Naive thymus-derived CD4-positive, alpha-beta T cell (primary cell): Measurements from ENCODE around the gene SLC39A12. TPM values are rescaled to one million over a fixed set of nuclear protein-coding genes. Genes with fewer than 3 reads are reported as not detected.

Experiments used
- ATAC-seq: fragments of 150-1000 bp; cut with Tn5 transposase; 2 replicates; pipeline ENCODE4 v1.10.0; 2021; ENCODE audit warnings: mild to moderate bottlenecking, moderate library complexity
- CTCF ChIA-PET: fragments of 350-600 bp; sonication (Branson Sonifier 250); formaldehyde crosslinking; loops from one replicate; lab custom pipeline; 2021; ENCODE audit warnings: antibody characterized with exemption; lab: Charles Lee
- POLR2A ChIA-PET: fragments of 350-600 bp; sonication (Branson Sonifier 250); formaldehyde crosslinking; loops from one replicate; lab custom pipeline; 2021; ENCODE audit warnings: antibody characterized with exemption, inconsistent platforms; lab: Charles Lee
- DNase-seq, 9 donors: peaks; one replicate each; pipeline versions ENCODE4 v3.0.0 to v3.0.0-alpha.2; 2020 to 2022; ENCODE audit warnings: mixed read lengths in 1 of 9
- H3K27ac ChIP-seq: one replicate; pipeline ENCODE4 v1.7.0; 2013; ENCODE audit warnings: mild to moderate bottlenecking, low read depth, low read length, moderate library complexity
- H3K27me3 ChIP-seq, 2 donors: one replicate each; pipeline ENCODE4 v1.7.0; 2013; ENCODE audit warnings: low read length in 2 of 2, mild to moderate bottlenecking in 2 of 2, moderate library complexity in 2 of 2; ENCODE audit not compliant: control insufficient read depth in 2 of 2, insufficient read depth in 2 of 2
- H3K36me3 ChIP-seq, 3 experiments: 1 replicate in 2 of 3; 2 replicates in 1 of 3; pipeline ENCODE4 v1.7.0; 2013; ENCODE audit warnings: low read length in 3 of 3, mild to moderate bottlenecking in 3 of 3, moderate library complexity in 1 of 3; ENCODE audit not compliant: insufficient read depth in 3 of 3, control insufficient read depth in 2 of 3
- H3K4me1 ChIP-seq, 2 donors: one replicate each; pipeline ENCODE4 v1.7.0; 2013; ENCODE audit warnings: low read length in 2 of 2, mild to moderate bottlenecking in 2 of 2, moderate library complexity in 1 of 2; ENCODE audit not compliant: control insufficient read depth in 2 of 2, insufficient read depth in 2 of 2
- H3K4me3 ChIP-seq: 2 replicates; pipeline ENCODE4 v1.7.0; 2013; ENCODE audit warnings: mild to moderate bottlenecking, low read length
- H3K9me3 ChIP-seq, 3 experiments: 1 replicate in 2 of 3; 2 replicates in 1 of 3; pipeline ENCODE4 v1.7.0; 2013; ENCODE audit warnings: low read length in 3 of 3; ENCODE audit not compliant: control insufficient read depth in 2 of 3
- H3K27ac Mint-ChIP-seq, 9 donors: one replicate each; pipeline ENCODE4 v1.8.0; 2020 to 2022; ENCODE audit warnings: mixed read lengths in 9 of 9, mild to moderate bottlenecking in 8 of 9, moderate library complexity in 5 of 9, inconsistent platforms in 2 of 9
- H3K27me3 Mint-ChIP-seq, 5 donors: one replicate each; pipeline ENCODE4 v1.8.0; 2021 to 2022; ENCODE audit warnings: mixed read lengths in 5 of 5, mild to moderate bottlenecking in 1 of 5
- H3K36me3 Mint-ChIP-seq, 5 donors: one replicate each; pipeline ENCODE4 v1.8.0; 2020 to 2022; ENCODE audit warnings: mixed read lengths in 5 of 5, mild to moderate bottlenecking in 3 of 5, inconsistent platforms in 1 of 5
- H3K4me1 Mint-ChIP-seq, 7 donors: one replicate each; pipeline ENCODE4 v1.8.0; 2020 to 2022; ENCODE audit warnings: mixed read lengths in 7 of 7, mild to moderate bottlenecking in 3 of 7, inconsistent platforms in 1 of 7
- H3K4me3 Mint-ChIP-seq, 10 donors: one replicate each; pipeline ENCODE4 v1.8.0; 2020 to 2022; ENCODE audit warnings: mild to moderate bottlenecking in 10 of 10, mixed read lengths in 10 of 10, moderate library complexity in 6 of 10, inconsistent platforms in 2 of 10
- H3K9me3 Mint-ChIP-seq, 11 donors: one replicate each; pipeline ENCODE4 v1.8.0; 2020 to 2022; ENCODE audit warnings: mixed read lengths in 11 of 11, mild to moderate bottlenecking in 4 of 11, inconsistent platforms in 1 of 11, moderate library complexity in 1 of 11
- intact Hi-C, 2 donors: fragments of 100-400 bp; cut with micrococcal nuclease; formaldehyde crosslinking; loops; one replicate each; pipeline ENCODE4 v1.15.1; 2023
- polyA plus RNA-seq, 2 donors: library from polyadenylated mRNA; unstranded; fragments of 300-500 nt; fragmentation: Illumina TruSeq; gene quantifications; one replicate each; pipeline ENCODE4 v1.2.3, GENCODE V29; 2021
- total RNA-seq, 6 experiments: library from RNA in 5 of 6; stranded (reverse) in 5 of 6; gene quantifications; 1 replicate in 5 of 6; 2 replicates in 1 of 6; pipeline ENCODE4 v1.2.3 and lab custom pipeline; 2021 to 2026

Gene SLC39A12
- total and polyA plus RNA-seq, 7 experiments from 2014 or later = not detected

GRCh38 chr10:18044976-18045720 lies 93.4 kb downstream of the SLC39A12 start:
- peaks cover 0 to 5% (median 0%) of the 10 kb centered on the region in 11 donors for H3K9me3 Mint-ChIP-seq
- H3K4me3 Mint-ChIP-seq = no peak overlapping the region
- no peak for DNase-seq
- ChIA-PET CTCF (no interaction called here), POLR2A (no interaction called here)
- Histone ChIP-seq H3K4me1 (no peaks in the 10 kb centered on the region), H3K36me3 (no peaks in the 10 kb centered on the region), H3K4me3 (no peak overlapping the region), H3K9me3 (no peaks in the 10 kb centered on the region), H3K27ac (no peak overlapping the region), H3K27me3 (no peaks in the 10 kb centered on the region)
- peaks cover 0 to 10% (median 0%) of the 10 kb centered on the region in 5 donors for H3K27me3 Mint-ChIP-seq
- no peak overlapping the region for H3K27ac Mint-ChIP-seq
- intact Hi-C loops = no loop called here
- H3K36me3 Mint-ChIP-seq = no peaks in the 10 kb centered on the region
- no peak for ATAC-seq
- H3K4me1 Mint-ChIP-seq = no peaks in the 10 kb centered on the region

- Mint-ChIP-seq H3K36me3 (no peaks in the 10 kb centered on the region), H3K4me1 (peaks cover 0 to 6% (median 0%) of the 10 kb centered on the region in 7 donors), H3K9me3 (peaks cover 0 to 14% (median 3%) of the 10 kb centered on the region in 11 donors), H3K4me3 (no peak overlapping the region), H3K27me3 (no peaks in the 10 kb centered on the region), H3K27ac (no peak overlapping the region)
- no peaks in the 10 kb centered on the region for H3K9me3 ChIP-seq
- ATAC-seq (no peak), DNase-seq (no peak)
- ChIA-PET POLR2A (no interaction called here), CTCF (no interaction called here)
- H3K36me3 ChIP-seq = no peaks in the 10 kb centered on the region
- H3K27me3 ChIP-seq = no peaks in the 10 kb centered on the region
- no peak overlapping the region for H3K27ac ChIP-seq
- intact Hi-C loops = no loop called here
- no peaks in the 10 kb centered on the region for H3K4me1 ChIP-seq
- H3K4me3 ChIP-seq = no peak overlapping the region
These were observed 104.9 kb downstream of the SLC39A12 start for GRCh38 chr10:18056583-18056982.

GRCh38 chr10:18059826-18060559 lies 108.3 kb downstream of the SLC39A12 start:
- Mint-ChIP-seq H3K4me1 (no peaks in the 10 kb centered on the region), H3K9me3 (peaks cover 0 to 22% (median 2%) of the 10 kb centered on the region in 11 donors), H3K27ac (no peak overlapping the region), H3K36me3 (no peaks in the 10 kb centered on the region), H3K4me3 (no peak overlapping the region), H3K27me3 (no peaks in the 10 kb centered on the region)
- DNase-seq = no peak
- intact Hi-C loops = no loop called here
- no peak for ATAC-seq
- no peak overlapping the region for H3K4me3 ChIP-seq
- H3K27ac ChIP-seq = no peak overlapping the region
- ChIA-PET CTCF (no interaction called here), POLR2A (no interaction called here)
- H3K4me1 ChIP-seq = no peaks in the 10 kb centered on the region
- no peaks in the 10 kb centered on the region for H3K27me3 ChIP-seq
- no peaks in the 10 kb centered on the region for H3K36me3 ChIP-seq
- no peaks in the 10 kb centered on the region for H3K9me3 ChIP-seq

- intact Hi-C loops = no loop called here
- no peaks in the 10 kb centered on the region for H3K4me1 ChIP-seq
- H3K36me3 ChIP-seq = no peaks in the 10 kb centered on the region
- Mint-ChIP-seq H3K9me3 (peaks cover 0 to 13% (median 2%) of the 10 kb centered on the region in 11 donors), H3K36me3 (no peaks in the 10 kb centered on the region), H3K4me3 (no peak overlapping the region), H3K27ac (no peak overlapping the region), H3K4me1 (no peaks in the 10 kb centered on the region), H3K27me3 (peaks cover 0 to 6% (median 5%) of the 10 kb centered on the region in 5 donors)
- ATAC-seq (no peak), DNase-seq (no peak)
- ChIA-PET POLR2A (no interaction called here), CTCF (no interaction called here)
- no peaks in the 10 kb centered on the region for H3K27me3 ChIP-seq
- H3K9me3 ChIP-seq = no peaks in the 10 kb centered on the region
- no peak overlapping the region for H3K4me3 ChIP-seq
- H3K27ac ChIP-seq = no peak overlapping the region
These were observed 115.2 kb downstream of the SLC39A12 start for GRCh38 chr10:18066947-18067346.

GRCh38 chr10:18068401-18068800 lies 116.7 kb downstream of the SLC39A12 start:
- H3K9me3 ChIP-seq = no peaks in the 10 kb centered on the region
- Mint-ChIP-seq H3K27me3 (peaks cover 0 to 6% (median 5%) of the 10 kb centered on the region in 5 donors), H3K9me3 (peaks cover 0 to 10% (median 0%) of the 10 kb centered on the region in 11 donors), H3K27ac (no peak overlapping the region), H3K4me1 (no peaks in the 10 kb centered on the region), H3K36me3 (no peaks in the 10 kb centered on the region), H3K4me3 (no peak overlapping the region)
- no peak for DNase-seq
- CTCF ChIA-PET = interaction anchor here (0.9 kb wide), 1 partner anchor 12 kb away, joined by 3 read pairs; no protein-coding TSS in a partner anchor
- no peaks in the 10 kb centered on the region for H3K4me1 ChIP-seq
- intact Hi-C loops = no loop called here
- H3K36me3 ChIP-seq = no peaks in the 10 kb centered on the region
- ATAC-seq = no peak
- H3K27me3 ChIP-seq = no peaks in the 10 kb centered on the region
- no peak overlapping the region for H3K4me3 ChIP-seq
- POLR2A ChIA-PET = no interaction called here
- no peak overlapping the region for H3K27ac ChIP-seq

- Mint-ChIP-seq H3K36me3 (no peaks in the 10 kb centered on the region), H3K9me3 (peaks cover 0 to 5% (median 0%) of the 10 kb centered on the region in 11 donors), H3K27ac (no peak overlapping the region), H3K27me3 (peaks cover 0 to 10% (median 5%) of the 10 kb centered on the region in 5 donors), H3K4me3 (no peak overlapping the region), H3K4me1 (no peaks in the 10 kb centered on the region)
- Histone ChIP-seq H3K36me3 (no peaks in the 10 kb centered on the region), H3K27me3 (no peaks in the 10 kb centered on the region), H3K4me3 (no peak overlapping the region), H3K9me3 (no peaks in the 10 kb centered on the region), H3K27ac (no peak overlapping the region), H3K4me1 (no peaks in the 10 kb centered on the region)
- intact Hi-C loops = no loop called here
- no peak for ATAC-seq
- ChIA-PET POLR2A (no interaction called here), CTCF (no interaction called here)
- DNase-seq = no peak
These were observed 119.9 kb downstream of the SLC39A12 start for GRCh38 chr10:18071591-18071990.
